Central memory CD4-positive, alpha-beta T cell (primary cell): ENCODE results near the gene DTNBP1.

Experiments
- DNase-seq: peaks from one replicate; pipeline ENCODE4 v3.0.0; 2022

DTNBP1 gene

GRCh38 chr6:15585760-15586214 lies 77.0 kb downstream of the DTNBP1 start:
- DNase-seq, result no peak

DNA sequence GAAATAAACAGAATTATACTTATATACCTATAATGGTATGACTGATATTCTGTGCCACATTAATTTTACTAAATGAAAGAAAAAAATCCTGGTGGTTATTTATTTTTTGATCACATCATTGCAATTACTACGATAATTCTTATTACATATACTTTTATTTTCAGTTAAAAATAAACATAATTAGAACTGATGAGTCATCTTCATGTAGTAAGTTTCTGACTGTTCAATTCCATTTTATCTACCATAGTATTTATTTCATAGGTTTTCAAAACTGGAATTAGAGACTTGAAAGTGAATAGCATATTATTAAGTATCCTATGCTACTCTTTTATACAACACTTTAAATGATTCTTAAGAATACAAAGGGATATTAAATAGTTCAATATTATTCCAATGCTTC lies 80.3 kb downstream of the DTNBP1 start:
- no peak for DNase-seq

- no peak for DNase-seq
These were observed 81.1 kb downstream of the DTNBP1 start for GRCh38 chr6:15581751-15582150.

GRCh38 chr6:15580326-15580725 lies 82.5 kb downstream of the DTNBP1 start:
- DNase-seq, result no peak

GRCh38 chr6:15578716-15579391 lies 84.0 kb downstream of the DTNBP1 start:
- DNase-seq, result no peak

GRCh38 chr6:15577550-15578171 lies 85.2 kb downstream of the DTNBP1 start:
- no peak for DNase-seq

DNA sequence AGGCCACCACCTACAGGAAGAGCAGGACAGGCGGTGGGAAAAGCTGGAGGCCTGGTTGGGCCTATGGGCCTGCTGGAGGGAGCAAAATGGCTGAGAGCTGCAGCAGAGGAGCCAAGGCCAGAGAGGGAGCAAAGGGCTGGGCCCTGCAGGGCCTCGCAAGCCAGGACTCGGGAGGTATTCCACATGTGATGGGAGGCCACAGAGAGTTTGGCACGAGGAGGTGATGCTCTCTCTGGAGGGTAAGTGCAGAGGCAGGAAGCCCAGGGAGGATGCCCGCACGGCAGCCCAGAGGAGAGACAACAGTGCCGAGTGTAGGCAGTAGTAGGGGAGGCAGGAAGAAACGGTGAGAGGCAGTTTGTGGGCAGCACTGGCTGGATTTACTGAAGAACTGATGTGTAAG lies 85.7 kb downstream of the DTNBP1 start:
- no peak for DNase-seq

DNA sequence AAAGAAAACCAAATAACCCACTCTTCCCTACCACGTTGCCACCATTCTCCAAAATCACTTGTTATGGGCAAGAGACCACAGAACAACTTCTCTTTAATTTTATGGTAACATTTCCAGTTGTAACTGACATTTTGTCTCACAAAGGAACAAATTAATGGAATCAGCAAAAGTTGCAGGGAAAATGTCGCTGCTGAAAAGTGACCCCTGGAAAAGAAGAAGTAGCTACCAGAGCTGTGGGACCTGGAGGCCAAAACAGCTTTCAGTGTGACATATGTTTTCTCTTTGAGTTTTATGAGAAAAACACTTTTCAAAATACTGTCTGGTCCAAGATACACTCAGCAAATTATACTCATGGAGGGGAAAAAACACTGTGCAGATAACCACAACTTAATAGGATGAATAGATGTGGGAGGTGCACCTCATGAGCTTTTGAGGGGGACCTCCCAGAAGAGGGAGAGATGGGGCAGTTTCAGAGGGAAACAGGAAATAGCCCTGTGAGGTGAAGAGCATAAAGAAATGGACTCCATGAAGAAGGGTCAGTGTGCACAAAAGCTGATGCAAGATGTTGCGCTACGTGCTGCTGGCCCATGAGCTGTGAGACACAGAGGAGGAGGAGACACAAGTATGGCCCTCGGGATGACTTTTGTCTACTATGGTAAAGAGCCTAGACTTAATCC lies 87.3 kb downstream of the DTNBP1 start:
- DNase-seq, result no peak

GRCh38 chr6:15574486-15574885 lies 88.3 kb downstream of the DTNBP1 start:
- no peak for DNase-seq

DNA sequence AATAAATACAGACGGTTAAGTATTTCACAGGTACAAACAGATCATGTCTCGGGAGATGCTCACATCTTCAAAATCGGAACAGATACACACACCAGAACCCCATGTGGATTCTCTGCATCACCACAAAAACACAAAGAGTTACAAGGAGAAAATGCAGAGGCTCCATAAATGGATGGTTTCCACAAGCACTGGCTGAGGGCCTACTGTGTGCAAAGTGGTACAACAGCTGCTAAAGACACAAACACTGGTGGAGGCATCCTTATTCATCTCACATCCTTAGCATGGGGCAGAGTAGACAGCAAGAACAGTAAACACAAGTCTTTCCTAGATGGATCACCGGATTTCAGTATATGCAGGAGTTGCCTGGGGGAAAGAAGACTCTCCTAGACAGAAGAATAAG lies 88.8 kb downstream of the DTNBP1 start:
- DNase-seq, result no peak

DNA sequence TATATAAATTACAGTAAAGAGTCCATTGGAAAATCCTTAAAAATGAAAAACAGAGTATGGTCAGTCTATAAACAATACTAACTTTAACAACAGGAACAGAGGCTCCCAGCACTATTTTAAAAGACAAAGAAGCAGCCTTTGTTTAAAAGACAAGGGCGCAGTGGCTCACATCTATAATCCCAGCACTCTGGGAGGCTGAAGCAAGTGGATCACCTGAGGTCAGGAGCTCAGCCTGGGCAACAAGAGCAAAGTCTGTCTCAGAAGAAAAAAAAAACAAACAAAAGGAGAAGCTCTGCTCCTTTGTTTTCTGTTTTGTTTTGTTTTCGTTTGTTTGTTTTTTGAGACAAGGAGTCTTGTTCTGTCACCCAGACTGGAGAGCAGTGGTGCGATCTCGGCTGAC lies 89.4 kb downstream of the DTNBP1 start:
- no peak for DNase-seq

DNA sequence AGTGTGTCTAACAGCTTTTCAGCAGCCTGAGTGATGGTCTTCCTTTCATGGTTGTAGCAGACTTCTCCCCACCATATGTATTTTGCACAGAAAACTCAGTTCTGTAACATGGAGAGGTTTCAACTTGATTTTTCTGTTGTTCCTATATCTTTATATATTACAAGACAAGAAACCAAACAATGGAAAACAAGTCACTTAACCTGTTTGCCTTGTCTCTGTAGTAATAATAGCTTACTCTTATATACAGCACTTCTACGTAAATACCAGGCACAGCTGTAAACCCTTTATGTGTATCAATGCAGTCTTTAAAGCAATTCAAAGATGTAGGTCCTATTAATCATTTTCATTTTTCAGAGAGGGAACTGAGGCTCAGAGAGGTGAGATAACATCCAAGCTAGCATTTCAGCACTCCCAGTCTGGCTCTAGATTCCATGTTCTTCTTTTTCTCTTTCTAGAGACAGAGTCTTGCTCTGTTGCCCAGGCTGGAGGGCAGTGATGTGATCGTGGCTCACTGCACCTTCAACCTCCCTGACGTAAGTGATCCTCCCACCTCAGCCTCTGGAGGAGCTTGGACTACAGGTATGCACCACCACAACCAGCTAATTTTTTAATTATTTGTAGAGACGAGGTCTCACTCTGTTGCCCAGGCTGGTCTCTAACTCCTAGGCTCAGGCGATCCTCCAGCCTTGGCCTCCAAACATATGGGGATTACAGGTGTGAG lies 90.4 kb downstream of the DTNBP1 start:
- DNase-seq, result no peak

GRCh38 chr6:15570171-15570570 lies 92.7 kb downstream of the DTNBP1 start:
- no peak for DNase-seq

GRCh38 chr6:15569035-15569995 lies 93.5 kb downstream of the DTNBP1 start:
- DNase-seq, result no peak

DNA sequence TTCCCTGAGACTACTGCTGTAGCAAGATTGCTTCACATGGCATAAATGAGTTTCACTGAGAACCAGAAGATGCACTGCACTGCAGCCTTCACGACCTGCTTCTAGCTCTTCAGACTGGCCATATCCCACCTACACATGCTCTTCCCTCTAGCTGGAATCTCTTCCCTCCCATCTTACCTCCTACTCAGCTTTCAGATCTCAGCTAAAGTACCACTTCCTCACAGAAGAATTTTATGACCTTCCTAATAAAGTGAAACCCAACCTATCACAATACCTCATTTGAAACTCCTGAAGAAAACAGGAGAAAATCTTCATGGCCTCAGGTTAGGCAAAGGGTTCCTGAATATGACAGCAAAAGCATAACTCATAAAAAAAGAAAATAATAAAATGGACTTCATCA lies 99.9 kb downstream of the DTNBP1 start:
- no peak for DNase-seq

DNA sequence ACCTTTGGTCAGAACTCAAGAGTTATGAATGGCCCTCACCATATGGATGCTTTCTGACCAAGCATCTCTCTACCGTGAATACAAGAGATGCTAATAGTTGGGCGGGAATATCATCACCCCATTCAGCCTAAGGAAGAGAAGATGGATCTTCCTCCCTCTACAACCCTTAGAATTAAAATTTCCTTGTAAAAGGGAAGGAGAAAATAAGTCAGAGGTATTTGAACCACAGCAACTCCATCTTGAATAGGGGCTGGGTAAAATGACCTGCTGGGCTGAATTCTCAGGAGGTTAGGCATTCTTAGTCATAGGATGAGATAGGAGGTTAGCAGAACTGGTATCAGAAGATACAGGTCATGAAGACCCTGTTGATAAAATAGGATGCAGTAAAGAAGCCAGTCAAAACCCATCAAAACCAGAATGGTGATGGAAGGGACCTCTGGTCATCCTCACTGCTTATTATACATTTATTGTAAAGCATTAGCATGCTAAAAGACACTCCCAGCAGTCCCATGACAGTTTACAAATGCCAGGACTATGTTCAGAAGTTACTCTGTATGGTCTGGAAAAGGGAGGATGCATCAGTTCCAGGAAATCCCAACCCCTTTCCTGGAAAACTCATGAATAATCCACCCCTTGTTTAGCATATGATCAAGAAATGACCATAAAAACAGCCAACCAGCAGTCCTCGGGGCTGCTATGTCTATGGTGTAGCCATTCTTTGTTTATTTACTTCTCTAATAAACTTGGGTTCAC lies 101.2 kb downstream of the DTNBP1 start:
- DNase-seq, result no peak

DNA sequence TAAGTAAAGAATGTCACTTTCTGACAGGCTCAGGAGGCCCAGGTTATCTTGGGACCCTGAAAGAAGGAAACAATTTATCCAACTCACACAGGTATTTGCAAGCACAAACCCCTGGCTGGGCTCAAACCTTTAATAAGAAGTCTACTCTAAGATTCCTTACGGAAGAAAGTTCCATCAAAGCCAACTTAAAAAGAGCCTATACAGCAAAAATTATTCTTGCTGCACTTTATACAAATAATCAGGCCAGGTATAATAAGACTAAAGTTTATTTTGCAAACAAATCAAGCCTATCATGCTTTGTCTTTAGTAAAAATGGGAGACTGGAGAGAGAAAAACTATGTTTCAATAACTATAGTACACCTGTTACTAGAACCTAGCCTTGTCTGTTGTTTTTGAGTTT lies 102.1 kb downstream of the DTNBP1 start:
- DNase-seq, result no peak

DNA sequence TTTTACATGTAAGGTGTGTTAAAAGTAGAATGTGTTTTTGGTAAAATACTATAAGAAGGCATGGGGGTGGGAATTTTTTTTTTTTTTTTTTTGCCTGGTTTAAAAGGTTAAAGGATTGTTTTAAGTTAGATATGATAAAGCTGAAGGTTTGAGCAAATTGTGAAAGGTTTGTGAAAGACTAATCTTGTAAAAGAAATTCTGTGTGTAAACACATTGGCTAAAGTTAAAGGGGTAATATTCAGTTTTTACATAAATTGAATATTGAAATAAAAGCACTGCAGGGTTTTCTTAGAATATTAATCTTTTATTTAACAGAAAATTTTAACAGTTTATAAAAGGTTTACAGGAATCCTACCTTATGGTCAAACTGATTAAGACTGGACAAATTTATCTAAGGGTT lies 105.7 kb downstream of the DTNBP1 start:
- no peak for DNase-seq

DNA sequence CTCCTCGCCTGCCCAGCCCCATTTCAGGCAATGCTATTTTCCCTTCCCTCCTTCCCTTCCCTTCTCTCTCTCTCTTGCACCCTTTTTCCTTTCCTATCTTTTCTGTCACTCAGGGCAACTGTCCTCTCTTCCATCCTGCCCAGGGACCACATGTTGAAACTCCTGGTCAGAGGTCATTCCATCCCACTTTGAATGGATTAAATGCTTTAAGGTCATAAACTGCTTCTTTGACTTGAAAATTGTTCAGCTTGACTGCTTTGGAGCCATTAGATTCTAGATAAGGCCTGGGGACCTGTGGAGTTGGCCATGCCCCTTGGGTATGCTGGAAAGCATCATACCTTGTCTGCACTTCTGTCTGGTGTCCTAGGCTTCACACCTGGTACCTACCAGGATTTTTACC lies 106.1 kb downstream of the DTNBP1 start:
- no peak for DNase-seq

DNA sequence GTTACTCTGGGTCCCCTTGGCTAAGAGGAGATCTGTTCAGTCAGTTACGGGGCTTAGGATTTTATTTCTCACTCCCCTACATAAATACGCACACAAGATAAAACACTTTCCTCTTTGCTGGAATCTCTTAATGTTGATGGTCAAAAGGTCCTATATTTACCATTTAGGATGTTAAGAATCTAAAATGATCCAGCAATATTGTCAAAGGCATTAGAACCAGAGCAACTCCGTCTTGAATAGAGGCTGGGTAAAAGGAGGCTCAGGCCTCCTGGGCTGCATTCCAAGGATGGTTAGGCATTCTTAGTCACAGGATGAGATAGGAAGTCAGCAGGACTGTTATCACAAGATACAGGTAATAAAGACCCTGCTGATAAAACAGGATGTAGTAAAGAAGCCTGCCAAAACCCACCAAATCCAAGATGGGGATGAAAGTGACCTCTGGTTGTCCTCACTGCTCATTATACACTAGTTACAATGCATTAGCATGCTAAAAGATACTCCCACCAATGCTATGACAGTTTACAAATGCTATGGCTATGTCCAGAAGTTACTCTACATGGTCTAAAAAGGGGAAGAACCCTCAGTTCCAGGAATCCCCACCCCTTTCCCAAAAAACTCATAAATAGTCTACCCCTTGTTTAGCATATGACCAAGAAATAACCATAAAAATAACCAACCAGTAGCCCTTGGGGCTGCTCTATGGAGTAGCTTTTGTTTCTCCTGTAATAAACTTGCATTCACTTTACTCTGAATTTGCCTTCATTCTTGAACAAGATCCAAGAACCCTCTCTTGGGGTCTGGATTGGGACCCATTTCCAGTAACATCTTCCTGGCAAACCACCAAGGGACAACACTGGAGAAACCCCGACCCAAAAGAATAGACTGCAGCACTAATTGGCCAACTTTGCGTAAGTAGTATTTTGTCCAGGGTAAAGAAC lies 107.5 kb downstream of the DTNBP1 start:
- no peak for DNase-seq
